Body of pancreas (tissue), 4 donors: ENCODE results near the gene ERC1. TPM values are rescaled to one million over a fixed set of nuclear protein-coding genes. Genes with fewer than 3 reads are reported as not detected.
A peak's percentile ranks its signal among the peaks of the same experiment; 100 is the strongest.

ENCODE experiments used
- ATAC-seq: fragments of 150-250 bp; one replicate; pipeline ENCODE4 v1.9.1; 2016
- DNase-seq, 4 donors: peaks; one replicate each; pipeline ENCODE4 v3.0.0-alpha.2; 2019
- H3K27ac ChIP-seq, 4 donors: fragments of 200-600 bp; sonication (generic); 1 replicate in 3 of 4; 2 replicates in 1 of 4; pipeline versions ENCODE4 v1.5.1 to v1.6.1; 2016 to 2019; ENCODE audit warnings: mild to moderate bottlenecking in 1 of 4, mixed read lengths in 1 of 4, moderate library complexity in 1 of 4
- H3K27me3 ChIP-seq, 2 donors: fragments of 200-600 bp; sonication (generic); one replicate each; pipeline ENCODE4 v1.6.0; 2016; ENCODE audit warnings: mild to moderate bottlenecking in 1 of 2
- H3K36me3 ChIP-seq, 2 donors: fragments of 200-600 bp; sonication (generic); replicated peaks in 1 of 2; 2 replicates each; pipeline ENCODE4 v1.5.1; 2016; ENCODE audit warnings: low read depth in 2 of 2; ENCODE audit not compliant: insufficient read depth in 1 of 2
- H3K4me1 ChIP-seq: fragments of 200-600 bp; sonication (generic); one replicate; pipeline ENCODE4 v1.6.0; 2016
- H3K4me3 ChIP-seq, 2 donors: fragments of 200-600 bp; sonication (generic); 1 replicate in 1 of 2; 2 replicates in 1 of 2; pipeline ENCODE4 v1.5.1; 2016 to 2019
- H3K9me3 ChIP-seq, 3 donors: fragments of 200-600 bp; sonication (generic); 1 replicate in 2 of 3; 2 replicates in 1 of 3; pipeline ENCODE4 v1.5.1; 2016
- CTCF ChIP-seq, 7 experiments: fragments of 450-650 bp in 4 of 7; fragments of 200-600 bp in 3 of 7; sonication (generic) in 3 of 7; IDR thresholded peaks; one replicate each; pipeline ENCODE4 v1.5.1; 2016 to 2019; ENCODE audit warnings: antibody characterized with exemption in 7 of 7
- POLR2A ChIP-seq, 3 donors: fragments of 450-650 bp; IDR thresholded peaks; one replicate each; pipeline ENCODE4 v1.6.1; 2016; ENCODE audit warnings: antibody characterized with exemption in 3 of 3, mild to moderate bottlenecking in 2 of 3
- WGBS, 2 donors: methylation state at CpG; one replicate each; pipeline ENCODE4 v1.1.5; 2017; 5-methylcytosine and 5-hydroxymethylcytosine counted together
- intact Hi-C: fragments of 100-400 bp; cut with DNase I; formaldehyde crosslinking; loops from one replicate; pipeline ENCODE4 v1.15.1; 2023
- total RNA-seq, 2 donors: library from RNA; depleted of rRNA; stranded (reverse); fragments of >200 nt; gene quantifications; one replicate each; pipeline ENCODE4 v1.1.0, GENCODE V29; 2016

The ERC1 gene
- total RNA-seq, 2 donors from 2014 or later: 20.8 to 29.0 TPM

- ATAC-seq (no peak), DNase-seq (no peak)
- H3K27ac ChIP-seq: no peak overlapping the region
- no peak overlapping the region for H3K4me3 ChIP-seq
- no peaks in the 10 kb centered on the region for H3K9me3 ChIP-seq
- WGBS, 2 donors: 73 to 75% methylated on average over 4 of the region's 4 CpGs
- H3K4me1 ChIP-seq: no peaks in the 10 kb centered on the region
- H3K27me3 ChIP-seq: peaks cover 0 to 9% of the 10 kb centered on the region in 2 donors
- intact Hi-C loops: no loop called here
- no peaks in the 10 kb centered on the region for H3K36me3 ChIP-seq
- TF ChIP-seq CTCF (IDR thresholded peaks at IDR 0.05): no peak
These were observed 545.8 kb downstream of the ERC1 start for GRCh38 chr12:1536817-1537216.

- no peak overlapping the region for H3K27ac ChIP-seq
- 72 to 84% methylated on average over 11 of the region's 11 CpGs for WGBS, 2 donors
- H3K9me3 ChIP-seq: no peaks in the 10 kb centered on the region
- no peak overlapping the region for H3K4me3 ChIP-seq
- ATAC-seq: no peak
- DNase-seq: no peak
- no peaks in the 10 kb centered on the region for H3K4me1 ChIP-seq
- TF ChIP-seq CTCF (IDR thresholded peaks at IDR 0.05): no peak
- TF ChIP-seq POLR2A (IDR thresholded peaks at IDR 0.05): no peak
- no peaks in the 10 kb centered on the region for H3K27me3 ChIP-seq
- no peaks in the 10 kb centered on the region for H3K36me3 ChIP-seq
- intact Hi-C loops: no loop called here
These were observed 548.1 kb downstream of the ERC1 start for GRCh38 chr12:1539135-1539534.

- WGBS, 2 donors: 77 to 84% methylated on average over 6 of the region's 6 CpGs
- H3K27me3 ChIP-seq: no peaks in the 10 kb centered on the region
- H3K4me1 ChIP-seq: no peaks in the 10 kb centered on the region
- no peak overlapping the region for H3K27ac ChIP-seq
- no peak for TF ChIP-seq CTCF (IDR thresholded peaks at IDR 0.05)
- TF ChIP-seq POLR2A (IDR thresholded peaks at IDR 0.05): no peak
- DNase-seq: no peak
- no peaks in the 10 kb centered on the region for H3K36me3 ChIP-seq
- no peaks in the 10 kb centered on the region for H3K9me3 ChIP-seq
- no peak for ATAC-seq
- H3K4me3 ChIP-seq: no peak overlapping the region
- intact Hi-C loops: no loop called here
These were observed 549.7 kb downstream of the ERC1 start for GRCh38 chr12:1540690-1541089.

GRCh38 chr12:1542599-1542998, 551.6 kb downstream of the ERC1 start:
- DNase-seq (no peak), ATAC-seq (no peak)
- no peaks in the 10 kb centered on the region for H3K27me3 ChIP-seq
- 88 to 91% methylated on average over 7 of the region's 7 CpGs for WGBS, 2 donors
- intact Hi-C loops: no loop called here
- H3K27ac ChIP-seq: no peak overlapping the region
- no peaks in the 10 kb centered on the region for H3K36me3 ChIP-seq
- H3K4me1 ChIP-seq: no peaks in the 10 kb centered on the region
- TF ChIP-seq CTCF (IDR thresholded peaks at IDR 0.05) (no peak), POLR2A (IDR thresholded peaks at IDR 0.05) (no peak)
- no peaks in the 10 kb centered on the region for H3K9me3 ChIP-seq
- H3K4me3 ChIP-seq: no peak overlapping the region

GRCh38 chr12:1544996-1545700, 554.1 kb downstream of the ERC1 start:
- 47 to 50% methylated on average over 7 of the region's 7 CpGs for WGBS, 2 donors
- DNase-seq (peak in 1 of 4 donors; percentile 12), ATAC-seq (no peak)
- Histone ChIP-seq H3K27ac (no peak overlapping the region), H3K4me3 (no peak overlapping the region), H3K27me3 (no peaks in the 10 kb centered on the region), H3K4me1 (no peaks in the 10 kb centered on the region), H3K36me3 (no peaks in the 10 kb centered on the region), H3K9me3 (no peaks in the 10 kb centered on the region)
- TF ChIP-seq CTCF (IDR thresholded peaks at IDR 0.05) (peak in 1 of 7 experiments; percentile 34), POLR2A (IDR thresholded peaks at IDR 0.05) (no peak)
- intact Hi-C loops: no loop called here
